GM21528 (cell line): ENCODE results near the gene CNN2.
"Not testable (repeated sequence)": the region's sequence is repeated elsewhere in the genome, so short reads cannot be mapped to it uniquely, and the experiment has no call there.

Source experiments
- ATAC-seq: cut with Tn5 transposase; IDR thresholded peaks from one replicate; pipeline ENCODE4 v1.9.1; 2021; ENCODE audit warnings: mild to moderate bottlenecking, moderate library complexity; ENCODE audit not compliant: unreplicated experiment, low FRiP score

CNN2 gene

DNA sequence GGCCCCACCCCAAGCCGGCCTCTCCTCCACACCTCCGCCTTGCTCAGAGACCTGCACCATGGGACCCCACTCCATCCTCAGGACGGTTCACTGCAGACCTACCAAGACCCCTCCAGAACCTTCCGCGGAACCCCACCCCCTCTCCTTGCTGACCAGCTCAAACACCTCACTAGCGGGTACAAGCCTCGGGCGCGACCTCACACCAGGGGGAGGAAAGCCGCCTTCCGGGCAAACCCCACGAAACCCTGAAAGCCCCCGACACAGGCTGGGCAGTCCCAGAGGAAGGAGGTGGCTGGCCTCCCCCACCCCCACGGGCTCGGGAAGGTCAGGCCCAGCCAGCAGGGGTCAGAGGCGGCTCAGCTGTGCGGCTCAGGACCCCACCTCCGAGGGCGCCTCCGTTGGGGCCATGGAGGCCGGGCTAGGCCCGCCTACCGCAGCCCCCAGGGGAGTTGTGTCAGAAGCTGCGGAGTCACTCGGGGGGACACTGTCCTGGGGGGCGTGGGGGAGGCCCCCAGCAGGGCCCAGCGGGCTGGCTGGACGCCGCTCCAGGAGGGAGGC is 16.3 kb upstream of the CNN2 start:
- no peak for ATAC-seq

DNA sequence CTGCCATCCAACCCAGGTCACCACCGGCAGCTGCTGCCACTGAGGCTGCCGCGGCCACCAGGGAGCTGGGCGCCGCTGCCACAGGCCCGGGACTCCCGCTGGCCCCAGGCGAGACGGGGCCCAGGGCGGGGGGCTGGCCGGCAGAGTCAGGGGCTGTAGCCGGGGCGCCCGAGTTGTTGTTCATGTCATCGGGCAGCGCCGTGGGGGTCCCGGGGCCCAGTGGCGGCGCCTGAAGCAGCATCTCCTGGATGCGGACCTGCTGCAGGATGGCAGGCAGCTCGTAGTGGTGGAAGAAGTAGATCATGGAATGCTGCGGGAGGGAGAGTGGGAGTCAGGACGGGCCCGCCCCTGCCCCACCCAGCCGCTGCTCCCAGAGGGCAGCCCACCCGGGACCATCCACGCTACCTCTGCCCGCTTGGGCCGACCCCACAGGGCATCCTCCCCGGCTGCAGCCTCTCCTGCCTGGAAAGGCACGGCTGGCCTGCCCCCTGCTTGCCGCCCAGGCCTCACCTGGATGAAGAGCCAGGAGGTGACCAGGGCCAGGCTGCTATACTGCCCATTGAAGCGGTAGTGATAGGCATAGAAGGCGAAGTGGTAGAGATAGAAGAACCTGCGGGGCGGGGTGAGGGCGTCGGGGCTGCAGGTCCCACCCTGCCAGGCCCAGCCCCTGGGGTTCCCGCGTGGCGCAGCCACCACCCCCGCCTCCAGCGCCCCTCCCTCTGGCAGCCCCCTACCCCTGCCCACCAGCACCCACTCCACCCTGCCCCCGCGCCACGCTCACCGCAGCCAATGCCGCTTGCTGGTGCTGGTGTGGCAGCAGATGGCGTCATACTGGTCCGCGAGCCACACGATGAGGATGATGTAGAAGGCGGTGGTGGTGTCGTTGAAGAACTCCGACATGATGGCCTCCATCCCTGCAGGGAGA is 15.6 kb upstream of the CNN2 start:
- ATAC-seq = no peak

DNA sequence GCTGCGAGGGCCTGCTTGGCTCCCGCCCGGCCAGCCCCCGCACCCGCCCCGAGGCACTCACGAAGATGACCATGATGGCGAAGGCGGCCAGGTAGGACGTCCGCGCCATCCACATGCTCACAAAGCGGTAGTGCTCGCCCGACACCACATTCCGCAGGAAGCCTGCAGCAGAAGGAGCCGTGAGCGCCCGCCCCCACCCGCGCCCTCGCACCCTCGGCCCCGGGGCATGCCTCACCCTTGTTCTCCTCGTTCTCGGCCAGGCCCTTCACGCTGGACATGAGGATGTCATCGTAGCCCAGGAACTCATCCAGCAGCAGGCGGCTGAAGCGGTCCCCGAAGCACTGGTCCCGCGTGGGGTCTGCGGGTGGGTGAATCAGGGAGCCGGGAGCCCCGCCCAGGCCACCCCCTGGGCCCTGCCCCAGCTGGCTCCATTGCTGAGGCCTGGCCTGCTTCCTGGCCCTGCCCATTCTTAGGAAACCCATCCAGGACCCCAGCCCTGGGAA is 14.5 kb upstream of the CNN2 start:
- no peak for ATAC-seq

DNA sequence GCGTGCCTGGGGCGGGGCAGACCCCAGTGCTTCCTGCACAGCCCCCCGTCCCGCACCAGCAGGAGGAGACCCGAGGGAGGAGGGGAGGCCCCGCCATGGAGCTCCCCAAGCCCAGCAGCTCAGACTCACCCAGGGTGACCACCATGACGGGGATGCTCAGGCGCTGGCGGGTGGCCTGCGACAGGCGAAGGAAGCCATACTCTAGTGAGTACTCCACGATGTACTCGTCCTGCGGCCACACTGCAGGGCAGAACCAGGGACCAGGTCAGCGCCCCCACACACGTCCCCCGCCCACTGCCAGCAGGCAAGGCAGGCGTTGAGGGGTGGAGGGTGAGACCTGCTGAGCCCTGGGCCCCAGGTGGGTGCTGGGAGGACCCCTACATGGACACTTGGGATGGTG is 14.1 kb upstream of the CNN2 start:
- no peak for ATAC-seq

DNA sequence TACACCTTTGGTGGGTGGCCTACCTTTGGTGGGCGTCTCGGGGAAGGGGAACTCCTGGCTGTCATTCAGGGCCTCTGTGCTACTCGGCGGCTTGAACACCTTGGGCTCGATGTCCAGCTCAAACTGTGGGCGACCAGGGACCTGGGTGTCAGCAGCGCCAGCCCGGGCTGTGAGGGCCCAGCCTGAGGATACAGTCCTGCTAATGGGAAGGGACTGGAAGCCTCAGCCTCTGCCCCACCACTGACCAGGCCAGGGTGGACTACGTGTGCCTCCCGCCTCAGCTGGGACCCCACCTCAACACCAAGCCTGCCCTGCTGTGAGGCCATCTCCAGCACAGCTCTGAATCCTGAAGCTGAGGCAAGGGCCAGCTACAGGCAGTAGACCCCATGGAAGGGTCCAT is 13.2 kb upstream of the CNN2 start:
- no peak for ATAC-seq

DNA sequence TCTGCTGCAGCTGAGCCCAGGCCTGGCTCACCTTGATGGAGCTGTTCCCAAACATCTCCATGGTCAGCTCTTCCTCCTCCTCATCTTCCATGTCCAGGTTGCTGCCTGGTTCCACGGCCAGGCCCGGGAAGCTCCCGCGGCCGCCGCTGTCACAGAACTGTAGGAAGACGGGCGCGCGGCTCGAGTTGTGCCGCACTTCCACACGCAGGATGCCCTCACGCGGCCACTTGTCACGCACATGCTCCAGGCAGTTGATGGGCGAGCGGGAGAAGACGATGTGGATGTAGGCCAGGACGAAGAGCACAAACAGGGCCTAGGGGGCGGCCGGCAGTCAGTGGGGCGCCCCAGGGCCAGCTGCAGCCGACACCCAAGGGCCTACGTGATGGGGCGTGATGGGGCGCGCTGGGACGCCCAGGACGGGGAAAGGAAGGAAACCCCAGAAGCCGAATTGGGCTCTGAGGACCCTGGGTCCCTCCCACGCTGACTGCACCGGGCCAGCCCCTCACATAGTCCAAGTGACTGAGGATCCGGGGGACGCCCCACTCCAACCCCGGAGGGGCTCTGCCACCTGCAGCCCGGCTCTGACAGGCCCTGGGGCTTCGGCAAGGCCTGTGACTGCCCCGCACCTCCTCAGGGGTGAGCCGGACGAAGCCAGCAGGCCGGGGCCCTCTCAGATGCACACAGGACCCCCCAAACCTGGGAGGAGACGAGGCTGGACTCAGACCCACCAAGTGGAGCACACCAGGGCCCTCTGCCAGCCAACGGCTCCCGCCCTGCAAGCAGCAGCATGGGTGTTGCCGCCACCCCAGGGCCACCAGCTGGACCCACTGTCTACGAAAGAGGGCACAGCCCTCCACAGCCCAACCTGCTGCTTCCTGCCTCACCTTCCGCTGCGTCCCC is 12.0 kb upstream of the CNN2 start:
- ATAC-seq = no peak

DNA sequence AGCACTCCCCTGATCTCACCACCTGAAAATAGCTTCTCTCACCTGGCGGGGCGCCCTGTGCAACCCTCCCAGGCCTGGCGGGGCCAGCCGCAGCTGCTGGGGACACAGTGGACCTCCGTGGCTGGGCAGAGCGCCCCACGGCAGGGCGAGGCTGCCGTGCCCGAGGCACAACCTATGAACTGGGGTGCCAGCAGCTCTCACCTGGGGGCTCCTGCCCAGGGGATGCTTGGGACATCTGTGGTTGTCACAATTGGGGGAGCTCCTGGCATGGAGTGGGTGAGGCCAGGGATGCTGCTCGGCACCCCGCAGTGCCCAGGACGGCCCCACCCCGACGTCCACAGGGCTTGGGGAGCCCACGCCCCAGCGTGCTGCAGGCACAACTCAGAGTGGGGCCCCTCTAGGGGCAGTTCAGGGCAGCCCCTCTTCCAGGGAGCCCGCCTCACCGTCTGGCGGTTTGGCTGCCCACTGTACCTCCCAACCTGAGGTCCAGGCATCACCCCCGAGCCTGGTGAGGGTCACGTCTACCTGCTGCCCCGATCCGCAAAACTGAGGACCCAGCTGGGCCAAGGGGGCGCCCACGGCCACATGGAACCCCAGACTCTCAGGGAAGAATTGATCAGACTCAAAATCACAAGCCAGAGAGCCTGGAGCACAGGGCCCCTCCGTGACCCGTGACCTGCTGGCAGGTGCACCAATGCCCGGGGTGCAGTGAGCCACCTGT is 11.2 kb upstream of the CNN2 start:
- ATAC-seq = no peak

DNA sequence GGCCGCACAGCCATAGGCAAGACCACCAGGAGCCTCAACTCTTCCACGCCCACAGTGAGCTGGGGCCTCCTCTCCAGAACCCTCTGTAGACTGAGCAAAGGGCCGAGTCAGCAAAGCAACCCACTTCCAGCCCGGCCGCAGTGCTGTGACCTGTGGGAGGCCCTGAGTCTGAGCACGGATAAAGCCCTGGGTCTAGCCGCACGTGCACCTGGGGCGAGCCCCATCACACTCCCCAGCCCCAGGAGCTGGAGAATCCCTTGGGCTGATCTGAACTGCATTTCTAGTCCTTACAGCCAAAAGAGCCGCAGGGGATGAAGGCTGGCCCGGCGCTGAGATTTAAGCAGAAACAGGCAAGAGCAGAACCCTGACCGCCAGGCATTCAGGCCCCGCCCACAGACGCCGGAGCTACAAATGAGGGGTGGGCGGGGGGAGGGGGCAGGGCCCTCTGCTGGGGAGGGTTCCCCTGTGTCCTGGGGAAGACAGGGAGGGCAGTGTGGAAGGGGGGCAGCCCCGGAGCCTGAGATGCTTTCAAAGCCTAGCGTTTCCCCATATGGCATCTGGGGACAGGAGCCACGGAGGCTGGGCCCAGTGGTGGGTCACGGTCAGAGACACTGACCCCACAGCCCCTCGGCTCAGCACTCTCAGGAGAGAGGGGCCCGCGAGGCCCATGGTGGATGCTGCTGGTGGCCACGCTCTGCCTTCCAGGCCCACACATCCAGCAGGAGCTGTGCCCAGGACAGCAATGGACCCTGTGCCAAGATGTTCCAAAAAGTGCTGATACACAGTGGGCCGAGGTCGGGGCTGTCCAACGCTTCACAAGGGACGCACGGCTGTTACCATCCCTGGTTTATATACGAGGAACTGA is 10.4 kb upstream of the CNN2 start:
- no peak for ATAC-seq

DNA sequence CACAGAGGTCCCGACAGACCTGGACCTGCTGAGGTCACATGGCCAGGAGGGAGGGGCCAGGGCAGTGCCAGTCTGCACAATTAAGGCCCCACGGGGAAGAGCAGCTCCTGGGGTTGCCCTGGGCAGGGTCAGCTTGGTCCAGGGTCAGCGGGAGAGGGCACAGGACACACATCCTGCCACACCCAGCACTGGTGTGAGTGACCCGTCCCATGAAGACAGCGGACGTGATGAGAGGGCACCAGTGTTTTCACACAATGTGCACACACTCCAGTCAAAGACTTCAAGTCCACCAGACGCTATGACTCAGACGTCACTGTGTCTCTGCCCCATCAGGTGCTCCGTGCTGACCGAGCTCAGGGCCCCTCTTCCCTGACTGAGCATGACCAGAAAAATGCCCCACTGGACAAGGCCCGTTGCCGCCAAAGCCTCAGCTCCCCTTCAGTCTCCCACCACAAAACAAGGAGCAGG is 9.7 kb upstream of the CNN2 start:
- no peak for ATAC-seq

DNA sequence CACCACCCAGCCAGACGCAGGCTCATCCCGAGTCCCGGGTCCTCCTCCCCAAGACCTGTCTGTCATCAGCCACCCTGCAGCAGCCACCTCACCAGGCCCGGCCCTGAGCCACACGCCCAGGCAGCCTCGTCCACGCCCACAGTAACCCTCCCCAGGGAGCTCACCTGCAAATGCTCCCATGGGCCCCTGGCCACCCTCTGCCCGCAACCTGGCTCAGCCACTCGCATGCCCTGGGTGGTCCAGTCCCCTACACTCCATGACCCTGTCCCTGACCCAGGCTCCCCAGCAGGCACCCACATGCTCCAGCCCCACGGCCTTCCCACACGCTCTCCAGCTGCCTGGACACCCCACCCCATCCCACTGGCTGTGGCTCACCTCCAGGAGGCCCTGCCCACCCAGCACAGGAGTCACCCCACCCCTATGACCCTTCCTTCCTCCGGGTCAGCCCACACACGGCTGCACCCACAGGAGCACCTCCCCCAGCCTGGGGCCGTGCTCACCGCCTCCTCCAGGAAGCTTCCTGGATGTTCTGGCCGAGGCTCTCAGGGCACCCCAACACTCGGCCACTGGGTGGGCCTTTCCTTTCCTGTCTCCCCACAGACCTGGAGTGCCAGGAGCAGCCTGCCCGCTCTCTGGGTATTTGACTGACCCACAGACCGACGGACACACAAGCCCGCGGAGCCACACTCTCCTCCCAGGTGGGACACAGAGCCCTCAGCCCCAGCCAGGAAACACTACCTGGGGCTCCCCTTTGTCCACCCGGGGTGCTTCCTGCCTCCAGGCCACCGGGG is 9.1 kb upstream of the CNN2 start:
- ATAC-seq = no peak

DNA sequence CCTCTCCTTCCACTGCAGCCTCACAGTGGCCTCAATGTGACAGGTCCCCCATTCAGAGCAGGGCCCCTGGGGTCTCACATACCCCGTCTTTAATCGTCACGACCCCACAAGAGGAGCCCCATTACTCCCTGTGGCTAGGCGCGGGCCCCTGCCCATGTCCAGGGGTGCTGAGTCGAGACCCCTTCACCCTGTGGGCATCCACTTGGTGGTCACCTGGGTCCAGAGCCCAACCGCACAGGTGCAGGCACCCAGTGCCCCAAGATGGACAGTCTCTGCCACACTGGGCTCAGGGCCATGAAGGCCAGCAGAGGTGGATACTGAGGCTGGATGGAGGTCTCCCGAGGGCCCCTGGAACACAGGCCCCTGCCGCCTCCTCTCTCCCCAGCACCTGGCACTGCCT is 8.5 kb upstream of the CNN2 start:
- no peak for ATAC-seq

DNA sequence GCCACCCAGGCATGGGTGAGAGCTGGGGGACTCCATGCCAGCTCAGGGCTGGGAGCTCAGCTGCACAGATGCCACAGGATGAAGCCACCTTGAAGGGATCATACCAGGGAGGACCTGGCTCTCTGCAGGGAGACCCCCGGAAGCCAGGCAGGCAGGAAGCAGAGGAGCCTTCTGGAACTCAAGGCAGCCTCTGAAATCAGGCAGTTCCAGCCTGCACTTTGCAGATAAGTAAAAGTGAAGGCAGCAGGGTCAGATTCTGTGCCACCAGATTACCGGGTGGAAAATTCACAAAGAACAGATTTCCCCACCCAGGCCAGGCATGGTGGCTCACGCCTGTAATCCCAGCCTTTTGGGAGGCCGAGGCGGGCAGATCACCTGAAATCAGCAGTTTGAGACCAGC is 8.0 kb upstream of the CNN2 start:
- no peak for ATAC-seq

DNA sequence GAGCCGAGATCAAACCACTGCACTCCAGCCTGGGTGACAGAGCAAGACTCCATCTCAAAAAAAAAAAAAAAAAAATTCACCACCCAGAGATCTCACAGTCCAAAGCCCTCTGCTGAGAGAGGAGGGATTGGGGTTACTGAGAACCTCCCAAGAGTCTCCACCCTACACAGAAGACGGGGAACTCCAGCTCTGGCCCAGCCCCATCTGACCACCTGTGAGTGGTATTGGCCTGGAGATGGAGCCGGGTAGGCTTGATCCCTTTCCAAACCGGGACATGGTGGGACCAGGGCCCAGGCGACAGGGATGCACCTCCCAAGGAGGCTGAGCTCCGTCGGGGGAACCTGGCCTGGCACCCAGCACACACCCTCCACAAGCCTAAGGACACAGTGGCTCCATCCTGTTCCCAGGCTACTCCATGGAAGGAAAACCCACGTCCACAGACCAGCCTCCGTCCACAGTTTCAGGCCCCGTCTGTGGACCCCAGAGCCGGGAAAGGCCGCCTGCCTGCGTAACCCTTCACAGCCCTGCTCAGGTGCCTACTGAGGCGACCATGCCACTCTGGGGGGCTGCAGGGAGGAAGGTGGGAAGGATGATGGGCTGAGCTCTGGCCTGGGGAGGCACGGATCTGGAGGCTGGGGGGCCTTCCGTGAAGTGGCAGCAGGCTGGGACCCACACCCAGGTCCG is 7.3 kb upstream of the CNN2 start:
- ATAC-seq = no peak

DNA sequence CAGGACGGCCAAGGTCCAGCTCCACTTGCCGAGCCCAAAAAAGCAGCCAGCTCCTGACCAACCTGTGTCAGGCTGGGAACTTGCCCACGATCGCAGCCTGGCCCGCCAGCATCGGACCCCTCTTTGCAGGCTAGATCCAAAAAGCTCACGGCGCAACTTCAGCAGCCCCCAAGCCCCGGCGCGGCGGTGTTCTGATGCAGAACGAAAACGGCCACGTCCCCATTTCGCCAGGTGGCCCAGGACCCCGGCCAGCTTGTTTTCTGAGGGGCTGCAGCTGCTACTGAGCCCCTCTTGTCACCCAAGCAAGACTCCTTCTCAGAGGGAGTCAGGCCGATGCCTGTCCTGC is 6.8 kb upstream of the CNN2 start:
- ATAC-seq = no peak

DNA sequence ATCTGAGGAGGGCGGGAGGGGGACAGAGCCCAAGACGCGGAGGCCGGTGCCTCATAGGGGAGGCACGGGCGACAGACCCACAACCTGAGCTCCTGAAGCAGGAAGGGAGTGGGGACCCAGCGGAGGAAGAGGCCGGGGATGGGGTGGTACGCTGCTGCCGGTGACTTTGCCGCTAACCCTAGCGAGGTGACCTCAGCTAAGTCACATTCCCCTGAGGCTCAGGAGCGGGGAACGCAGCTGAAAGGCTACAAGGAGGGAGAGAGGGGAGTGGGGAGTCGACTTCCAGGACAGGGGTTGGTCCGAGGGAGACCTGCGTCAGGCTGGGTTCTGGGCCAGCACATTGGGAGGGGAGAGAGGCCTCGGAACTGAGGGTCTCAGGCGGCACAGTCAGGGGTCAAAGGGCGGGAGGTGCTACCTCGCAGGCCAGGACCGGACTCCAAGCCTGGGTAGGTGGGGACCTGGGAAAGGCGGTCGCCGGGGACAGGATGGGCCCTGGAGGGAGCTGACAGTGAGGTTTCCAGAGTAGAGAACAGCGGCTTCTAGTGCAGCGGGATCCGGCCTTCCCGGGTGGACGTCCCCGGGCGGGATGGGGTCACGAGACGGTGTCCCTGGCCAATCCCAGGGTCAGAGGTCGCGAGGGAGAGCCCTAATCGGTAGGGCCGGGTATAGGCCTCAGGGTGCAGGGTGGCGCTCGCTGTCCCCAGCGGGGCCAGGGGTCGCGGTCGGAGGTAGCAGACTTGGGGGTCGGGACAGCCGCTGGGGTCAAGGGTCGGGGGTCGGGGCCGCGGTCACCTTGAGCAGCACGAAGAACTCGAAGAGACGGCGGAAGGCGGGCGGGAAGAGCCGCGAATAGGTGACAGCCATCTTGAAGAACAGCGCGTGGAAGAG is 6.2 kb upstream of the CNN2 start:
- ATAC-seq = peak; percentile 2

DNA sequence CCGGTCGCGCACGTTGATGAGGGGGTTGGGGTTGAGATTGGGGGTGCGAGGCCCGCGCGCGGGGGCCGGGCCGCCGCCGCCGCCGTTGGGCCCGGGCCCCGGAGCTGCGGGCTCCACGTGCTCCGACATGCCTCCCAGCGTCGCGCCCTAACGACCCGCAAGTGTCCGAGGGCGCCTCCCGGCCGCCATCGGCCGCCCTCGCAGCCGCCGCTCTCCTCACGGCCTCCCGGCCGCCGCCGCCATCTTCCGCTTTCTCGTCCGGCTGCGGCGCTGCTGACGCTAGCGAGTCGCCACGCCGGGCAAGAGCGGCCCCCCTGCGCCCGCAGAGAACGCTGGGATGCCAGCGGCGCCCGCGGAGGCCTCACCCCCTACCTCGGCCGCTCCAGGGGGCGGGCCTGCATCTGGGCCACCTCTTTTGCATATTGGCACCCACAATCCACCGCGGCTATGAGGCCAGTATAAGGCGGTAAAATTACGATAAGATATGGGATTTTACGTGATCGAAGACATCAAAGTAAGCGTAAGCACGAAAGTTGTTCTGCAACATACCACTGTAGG is 5.5 kb upstream of the CNN2 start, which contains the start of gene TMEM259:
Gene TMEM259 (minus strand): TSS at position 256 of the 558 bp plus-strand sequence. CDS start 127 bp downstream, at position 129.
- peak; percentile 67 for ATAC-seq

DNA sequence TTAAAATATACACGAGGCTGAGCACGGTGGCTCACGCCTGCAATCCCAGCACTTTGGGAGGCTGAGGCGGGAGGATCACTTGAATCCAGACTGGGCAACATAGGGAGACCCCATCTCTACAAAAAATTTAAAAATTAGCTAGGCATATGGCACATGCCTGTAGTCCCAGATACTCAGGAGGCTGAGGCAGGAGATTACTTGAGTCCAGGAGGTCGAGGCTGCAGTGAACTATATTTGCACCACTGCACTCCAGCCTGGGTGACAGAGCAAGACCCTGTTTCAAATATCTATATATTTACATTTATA is 2.6 kb upstream of the CNN2 start:
- not testable (repeated sequence) for ATAC-seq
